Heart left ventricle (tissue), 16 donors: ENCODE measurements around the gene APOBEC4. TPM values are rescaled to one million over a fixed set of nuclear protein-coding genes. Genes with fewer than 3 reads are reported as not detected.
A peak's percentile ranks its signal among the peaks of the same experiment; 100 is the strongest.

Experiments used
- ATAC-seq, 4 donors: fragments of 200-7000 bp; cut with Tn5 transposase; one replicate each; pipeline ENCODE4 v1.9.1; 2020 to 2022; ENCODE audit warnings: moderate library complexity in 4 of 4, mild to moderate bottlenecking in 3 of 4, moderate number of reproducible peaks in 1 of 4
- DNase-seq, 5 donors: peaks; one replicate each; pipeline ENCODE4 v3.0.0-alpha.2; 2020
- H3K27ac ChIP-seq, 12 donors: fragments of 200-600 bp; sonication (generic) in 4 of 12; one replicate each; pipeline versions ENCODE4 v1.5.0 to v1.8.0; 2016 to 2022; ENCODE audit warnings: mild to moderate bottlenecking in 2 of 12
- H3K27me3 ChIP-seq, 9 donors: fragments of 200-600 bp; sonication (generic) in 2 of 9; one replicate each; pipeline versions ENCODE4 v1.5.1 to v1.8.0; 2016 to 2022; ENCODE audit warnings: mild to moderate bottlenecking in 3 of 9
- H3K36me3 ChIP-seq, 9 donors: fragments of 200-600 bp; sonication (generic) in 2 of 9; one replicate each; pipeline versions ENCODE4 v1.5.0 to v1.8.0; 2018 to 2022; ENCODE audit warnings: mild to moderate bottlenecking in 2 of 9
- H3K4me1 ChIP-seq, 12 donors: fragments of 200-600 bp; sonication (generic) in 4 of 12; one replicate each; pipeline versions ENCODE4 v1.5.0 to v1.8.0; 2016 to 2022; ENCODE audit warnings: mild to moderate bottlenecking in 3 of 12
- H3K4me3 ChIP-seq, 12 donors: fragments of 200-600 bp; sonication (generic) in 4 of 12; one replicate each; pipeline versions ENCODE4 v1.5.0 to v1.8.0; 2017 to 2022; ENCODE audit warnings: mild to moderate bottlenecking in 9 of 12, moderate library complexity in 4 of 12
- H3K9me3 ChIP-seq, 12 donors: fragments of 200-600 bp; sonication (generic) in 4 of 12; one replicate each; pipeline versions ENCODE4 v1.5.0 to v1.8.0; 2016 to 2022; ENCODE audit warnings: mild to moderate bottlenecking in 1 of 12
- POLR2A ChIP-seq, 2 donors: fragments of 450-650 bp; IDR thresholded peaks; one replicate each; pipeline ENCODE4 v1.6.1; 2017; ENCODE audit warnings: antibody characterized with exemption in 2 of 2, mild to moderate bottlenecking in 2 of 2, moderate library complexity in 2 of 2
- WGBS, 4 donors: extraction: QIAGEN DNeasy Blood & Tissue Kit in 2 of 4; methylation state at CpG; one replicate each; pipeline versions ENCODE4 v1.1.5 to v1.1.7; 2013 to 2018; 5-methylcytosine and 5-hydroxymethylcytosine counted together
- intact Hi-C, 10 donors: fragments of 100-400 bp; cut with DNase I; formaldehyde crosslinking; loops; one replicate each; pipeline versions ENCODE4 v1.11.1 to v1.14.2; 2022
- polyA plus RNA-seq, 2 donors: library from polyadenylated mRNA; stranded (reverse); fragments of 200-250 nt; gene quantifications; one replicate each; pipeline ENCODE4 v1.2.3, GENCODE V29; 2013
- total RNA-seq, 9 donors: library from RNA; depleted of rRNA in 2 of 9; stranded (reverse); fragments of >200 nt in 2 of 9; fragmentation: NEBNext Ultra II Directional in 3 of 9; extraction: Animal tissue kit (Norgen Biotek cat#: 25700) in 3 of 9; gene quantifications; one replicate each; pipeline versions ENCODE4 v1.1.0 to v1.2.4, GENCODE V29; 2016 to 2023
- TF ChIP-seq, protein P1 (sequence below), 12 donors: fragments of 200-600 bp; sonication (generic) in 4 of 12; IDR thresholded peaks; one replicate each; pipeline versions ENCODE4 v1.5.0 to v1.8.0; 2018 to 2022; ENCODE audit warnings: antibody characterized with exemption in 12 of 12, mild to moderate bottlenecking in 5 of 12
- donor health status: ischemic (EF 13 %, LVEDD 7.1; RV severe dilation, severe dysfunction).
- donor health status: healthy with polysubstance abuse.
- donor health status: DM: no; HTN: yes; CAD: no.
- donor health status: DM: no; HTN: no; CAD: no.
- donor health status: ischemic (EF 25% LVEDD 6.9; RV normal size, moderate dysfunction).
- donor health status: ischemic (EF 25% LVEDD 5.7; RV mildly dilated, moderate dysfunction).
- donor health status: healthy.
- donor health status: DM: yes; HTN: yes; CAD: no.
- donor health status: ischemic (EF 35%, LVEDD 5.7; RV mildly dilated, moderate dysfunction).
- donor health status: nonischemic (EF 11% LVEDD 7.7; RV severe dilation, severe dysfunction).
- donor health status: DM: yes; HTN: yes; CAD: no.
- donor health status: PGD.
- donor health status: ischemic (EF 29% LVEDD 5.4; RV normal size, mild dysfunction).
- donor health status: nonischemic (EF 23%, LVEDD 6.1; RV moderate dilation, normal function).

The APOBEC4 gene
- total and polyA plus RNA-seq, 11 donors, result 0.30 TPM; not detected in 10

DNA sequence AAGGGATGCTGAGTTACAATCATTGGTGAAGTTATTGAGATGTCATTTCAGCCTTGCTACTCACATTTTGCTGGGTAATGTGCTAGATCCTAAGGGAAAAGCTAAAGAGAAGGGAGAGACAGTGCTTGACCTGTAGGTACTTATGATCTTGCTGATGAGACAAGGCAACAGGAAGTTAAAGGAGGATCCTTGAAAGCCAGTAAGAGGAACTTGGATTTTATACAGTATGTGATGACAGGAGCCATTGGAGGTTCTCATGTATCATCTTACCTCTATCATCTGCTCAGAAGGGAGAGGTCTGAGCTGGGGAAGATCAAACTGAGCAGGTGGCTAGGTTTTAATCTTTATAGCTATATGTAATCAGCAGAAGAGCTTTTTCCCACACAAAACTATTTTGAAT is 6.3 kb downstream of the APOBEC4 start:
- Histone ChIP-seq H3K9me3 (no peaks in the 10 kb centered on the region), H3K4me1 (peaks cover 0 to 32% (median 11%) of the 10 kb centered on the region in 12 donors), H3K36me3 (no peaks in the 10 kb centered on the region), H3K27me3 (no peaks in the 10 kb centered on the region), H3K27ac (peak overlapping the region in 1 of 12 donors; percentile 4), H3K4me3 (no peak overlapping the region)
- no peak for DNase-seq
- intact Hi-C loops, result no loop called here
- no peak for TF ChIP-seq POLR2A (IDR thresholded peaks at IDR 0.05)
- TF ChIP-seq, protein P1, sequence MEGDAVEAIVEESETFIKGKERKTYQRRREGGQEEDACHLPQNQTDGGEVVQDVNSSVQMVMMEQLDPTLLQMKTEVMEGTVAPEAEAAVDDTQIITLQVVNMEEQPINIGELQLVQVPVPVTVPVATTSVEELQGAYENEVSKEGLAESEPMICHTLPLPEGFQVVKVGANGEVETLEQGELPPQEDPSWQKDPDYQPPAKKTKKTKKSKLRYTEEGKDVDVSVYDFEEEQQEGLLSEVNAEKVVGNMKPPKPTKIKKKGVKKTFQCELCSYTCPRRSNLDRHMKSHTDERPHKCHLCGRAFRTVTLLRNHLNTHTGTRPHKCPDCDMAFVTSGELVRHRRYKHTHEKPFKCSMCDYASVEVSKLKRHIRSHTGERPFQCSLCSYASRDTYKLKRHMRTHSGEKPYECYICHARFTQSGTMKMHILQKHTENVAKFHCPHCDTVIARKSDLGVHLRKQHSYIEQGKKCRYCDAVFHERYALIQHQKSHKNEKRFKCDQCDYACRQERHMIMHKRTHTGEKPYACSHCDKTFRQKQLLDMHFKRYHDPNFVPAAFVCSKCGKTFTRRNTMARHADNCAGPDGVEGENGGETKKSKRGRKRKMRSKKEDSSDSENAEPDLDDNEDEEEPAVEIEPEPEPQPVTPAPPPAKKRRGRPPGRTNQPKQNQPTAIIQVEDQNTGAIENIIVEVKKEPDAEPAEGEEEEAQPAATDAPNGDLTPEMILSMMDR (IDR thresholded peaks at IDR 0.05), result no peak
- peak in 1 of 4 donors; percentile 22 for ATAC-seq

DNA sequence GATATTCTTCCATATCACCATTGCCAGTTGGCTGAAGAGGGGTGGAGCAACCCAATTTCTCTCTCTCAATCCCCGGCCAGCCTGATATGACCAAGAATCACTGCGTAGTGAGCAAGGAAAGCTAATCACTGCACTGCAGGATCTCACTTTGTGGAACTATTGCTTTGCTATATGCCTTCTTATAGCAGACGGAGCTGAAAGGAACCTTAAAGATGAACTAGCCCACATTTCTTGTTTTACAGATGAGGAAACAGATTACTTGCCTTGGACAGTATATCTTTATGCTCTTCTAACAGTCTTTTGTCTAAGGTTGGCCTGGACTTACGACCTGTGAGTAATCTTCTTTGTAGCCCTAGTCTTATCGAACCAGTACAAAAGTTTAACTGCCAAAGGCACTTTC is 7.6 kb downstream of the APOBEC4 start:
- intact Hi-C loops, result no loop called here

DNA sequence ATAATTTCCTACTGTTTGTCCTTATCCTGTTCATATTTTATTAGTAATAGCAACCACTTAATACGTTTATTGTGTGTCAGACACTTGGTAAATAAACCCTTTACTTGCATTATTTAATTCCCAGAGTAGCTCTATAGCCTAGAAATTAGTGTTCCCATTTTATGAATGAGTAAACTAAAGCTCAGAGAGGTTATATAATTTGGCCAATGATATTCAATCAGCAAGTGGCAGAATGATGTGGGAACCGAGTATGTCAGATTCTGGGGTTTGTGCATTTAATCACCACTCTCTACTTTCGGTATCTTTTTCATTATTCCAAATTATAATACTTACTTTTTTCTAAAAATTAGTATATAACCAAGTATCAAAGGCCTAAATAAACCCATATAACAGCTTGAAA is 10.9 kb downstream of the APOBEC4 start:
- WGBS, 4 donors, result 85 to 94% (median 87%) methylated on average over 3 of the region's 3 CpGs
- ATAC-seq, result no peak
- Histone ChIP-seq H3K4me1 (peaks cover 0 to 14% (median 5%) of the 10 kb centered on the region in 12 donors), H3K36me3 (no peaks in the 10 kb centered on the region), H3K4me3 (no peak overlapping the region), H3K27me3 (no peaks in the 10 kb centered on the region), H3K9me3 (no peaks in the 10 kb centered on the region), H3K27ac (no peak overlapping the region)
- intact Hi-C loops, result no loop called here
- TF ChIP-seq, protein P1 (IDR thresholded peaks at IDR 0.05), result no peak
- TF ChIP-seq POLR2A (IDR thresholded peaks at IDR 0.05), result no peak
- DNase-seq, result no peak

More for the DNA sequence above, 7.6 kb downstream of the APOBEC4 start:
- no peak for TF ChIP-seq POLR2A (IDR thresholded peaks at IDR 0.05)
- TF ChIP-seq, protein P1 (IDR thresholded peaks at IDR 0.05), result no peak
- peaks cover 0 to 21% (median 9%) of the 10 kb centered on the region in 12 donors for H3K4me1 ChIP-seq
- no peaks in the 10 kb centered on the region for H3K9me3 ChIP-seq
- no peak for DNase-seq
- 77 to 87% (median 84%) methylated on average over 5 of the region's 5 CpGs for WGBS, 4 donors
- H3K36me3 ChIP-seq, result no peaks in the 10 kb centered on the region
- H3K4me3 ChIP-seq, result no peak overlapping the region
- ATAC-seq, result no peak
- H3K27me3 ChIP-seq, result no peaks in the 10 kb centered on the region
- H3K27ac ChIP-seq, result peak overlapping the region in 4 of 12 donors; percentile 8 to 24 (median 14)

GRCh38 chr1:183640193-183640592 is 12.9 kb downstream of the APOBEC4 start:
- peaks cover 0 to 14% (median 2%) of the 10 kb centered on the region in 12 donors for H3K4me1 ChIP-seq
- 22 to 32% (median 23%) methylated on average over 1 of the region's 1 CpG for WGBS, 4 donors
- H3K36me3 ChIP-seq, result no peaks in the 10 kb centered on the region
- DNase-seq, result no peak
- ATAC-seq, result no peak
- peak overlapping the region; percentile 32 to 92 (median 72) for H3K27ac ChIP-seq
- TF ChIP-seq, protein P1 (IDR thresholded peaks at IDR 0.05), result no peak
- no peak for TF ChIP-seq POLR2A (IDR thresholded peaks at IDR 0.05)
- H3K4me3 ChIP-seq, result peak overlapping the region in 9 of 12 donors; percentile 1 to 41 (median 21)
- H3K27me3 ChIP-seq, result no peaks in the 10 kb centered on the region
- intact Hi-C loops, result no loop called here
- H3K9me3 ChIP-seq, result no peaks in the 10 kb centered on the region
